ENCODE results near the gene MRM2.

GRCh38 chr7:2280424-2280823 lies 38.4 kb upstream of the MRM2 start:
- TF ChIP-seq CTCF (IDR thresholded peaks at IDR 0.05): no peak
- TF ChIP-seq ARID4B (CRISPR knock-in tag; IDR thresholded peaks at IDR 0.05; ENCODE audit: borderline replicate concordance): no peak
- no peak for TF ChIP-seq KAT7 (CRISPR knock-in tag; IDR thresholded peaks at IDR 0.05; ENCODE audit: borderline replicate concordance)
- TF ChIP-seq JUN (CRISPR knock-in tag; IDR thresholded peaks at IDR 0.05): no peak
- no peak for TF ChIP-seq OVOL2 (CRISPR knock-in tag; IDR thresholded peaks at IDR 0.05; ENCODE audit: borderline replicate concordance)
- no peak for TF ChIP-seq HMGXB4 (CRISPR knock-in tag; IDR thresholded peaks at IDR 0.05)
- no peak for TF ChIP-seq ESRRA (CRISPR knock-in tag; IDR thresholded peaks at IDR 0.05; ENCODE audit: borderline replicate concordance)

Measured in WTC11 (cell line).